NCI-H524 treated with DMSO at 0.1 percent for 48 hours (cell line): ENCODE measurements around the gene HAUS3.
"Not testable (repeated sequence)": the region's sequence is repeated elsewhere in the genome, so short reads cannot be mapped to it uniquely, and the experiment has no call there.

Source experiments
- DNase-seq: peaks from one replicate; lab custom pipeline; 2025; lab: John Stamatoyannopoulos, UW

The HAUS3 gene

GRCh38 chr4:2251073-2251794 is 9.3 kb upstream of the HAUS3 start:
- DNase-seq: no peak

- no peak for DNase-seq
Measured at GRCh38 chr4:2250357-2251072, 8.6 kb upstream of the HAUS3 start.

- DNase-seq: no peak
Measured at GRCh38 chr4:2249526-2250356, 7.8 kb upstream of the HAUS3 start.

GRCh38 chr4:2248821-2249261 is 6.9 kb upstream of the HAUS3 start:
- DNase-seq: no peak

- no peak for DNase-seq
Measured at GRCh38 chr4:2248044-2248780, 6.3 kb upstream of the HAUS3 start.

- DNase-seq: no peak
Measured at GRCh38 chr4:2247128-2248043, 5.5 kb upstream of the HAUS3 start.

- DNase-seq: no peak
Measured at GRCh38 chr4:2246384-2247127, 4.6 kb upstream of the HAUS3 start.

GRCh38 chr4:2245787-2246275 is 3.9 kb upstream of the HAUS3 start:
- DNase-seq: no peak

- no peak for DNase-seq
Measured at GRCh38 chr4:2245057-2245786, 3.3 kb upstream of the HAUS3 start.

GRCh38 chr4:2243681-2244380 is 1.9 kb upstream of the HAUS3 start:
- DNase-seq: no peak

- no peak for DNase-seq
Measured at GRCh38 chr4:2241003-2241402, 918 bp downstream of the HAUS3 start.

GRCh38 chr4:2236944-2237666 is 4.8 kb downstream of the HAUS3 start:
- DNase-seq: no peak

- no peak for DNase-seq
Measured at GRCh38 chr4:2231082-2231481, 10.8 kb downstream of the HAUS3 start.

GRCh38 chr4:2226261-2226660 is 15.7 kb downstream of the HAUS3 start:
- no peak for DNase-seq

- DNase-seq: no peak
Measured at GRCh38 chr4:2222838-2223237, 19.1 kb downstream of the HAUS3 start.

GRCh38 chr4:2221378-2221777 is 20.5 kb downstream of the HAUS3 start:
- DNase-seq: not testable (repeated sequence)

GRCh38 chr4:2220016-2220630 is 21.8 kb downstream of the HAUS3 start:
- DNase-seq: no peak
